Transverse colon (tissue), 4 donors: ENCODE measurements around the gene PPP1R14C. TPM values are rescaled to one million over a fixed set of nuclear protein-coding genes. Genes with fewer than 3 reads are reported as not detected.
A peak's percentile ranks its signal among the peaks of the same experiment; 100 is the strongest.

ENCODE experiments used
- DNase-seq: peaks from one replicate; pipeline ENCODE4 v3.0.0-alpha.2; 2019
- H3K27ac ChIP-seq, 4 donors: fragments of 200-600 bp; sonication (generic); 2 replicates each; pipeline ENCODE4 v1.5.1; 2016 to 2018; ENCODE audit warnings: inconsistent platforms in 4 of 4
- H3K27me3 ChIP-seq: fragments of 200-600 bp; sonication (generic); 2 replicates; pipeline ENCODE4 v1.5.1; 2017; ENCODE audit warnings: inconsistent platforms
- H3K36me3 ChIP-seq, 4 donors: fragments of 200-600 bp; sonication (generic); 2 replicates each; pipeline ENCODE4 v1.5.1; 2017 to 2019; ENCODE audit warnings: inconsistent platforms in 4 of 4
- H3K4me1 ChIP-seq, 4 donors: fragments of 200-600 bp; sonication (generic); 2 replicates each; pipeline ENCODE4 v1.5.1; 2017 to 2020; ENCODE audit warnings: inconsistent platforms in 4 of 4
- H3K4me3 ChIP-seq, 4 donors: fragments of 200-600 bp; sonication (generic); 1 replicate in 1 of 4; 2 replicates in 3 of 4; pipeline versions ENCODE4 v1.5.1 to v1.6.1; 2017 to 2019; ENCODE audit warnings: inconsistent platforms in 4 of 4
- H3K9me3 ChIP-seq, 2 donors: fragments of 200-600 bp; sonication (generic); 2 replicates each; pipeline ENCODE4 v1.5.1; 2017 to 2019; ENCODE audit warnings: inconsistent platforms in 2 of 2
- EP300 ChIP-seq: sonication (generic); formaldehyde crosslinking; IDR thresholded peaks from one replicate; pipeline ENCODE4 v1.6.1; 2017; ENCODE audit warnings: antibody characterized with exemption, low read depth
- POLR2A ChIP-seq: fragments of 450-650 bp; IDR thresholded peaks from one replicate; pipeline ENCODE4 v1.6.1; 2016; ENCODE audit warnings: antibody characterized with exemption, mild to moderate bottlenecking, moderate library complexity
- POLR2AphosphoS5 ChIP-seq, 3 donors: sonication (generic); formaldehyde crosslinking; IDR thresholded peaks; one replicate each; pipeline ENCODE4 v1.6.1; 2016; ENCODE audit warnings: antibody characterized with exemption in 3 of 3
- WGBS, 2 donors: methylation state at CpG; one replicate each; pipeline ENCODE4 v1.1.5; 2018; ENCODE audit warnings: low coverage in 1 of 2; 5-methylcytosine and 5-hydroxymethylcytosine counted together
- in situ Hi-C, 4 donors: fragments of 200-750 bp; cut with MboI; loops; one replicate each; pipeline versions ENCODE4 v1.15.0 to v1.15.1; 2017; ENCODE audit warnings: low sequenced_read_pairs in 3 of 4, low pct_ligation_motif_present in 1 of 4, low pct_unique_long_range_greater_than_20kb in 1 of 4
- intact Hi-C: fragments of 100-400 bp; cut with DNase I; formaldehyde crosslinking; loops from one replicate; pipeline ENCODE4 v1.15.1; 2023; ENCODE audit warnings: low total_unique reads
- total RNA-seq, 4 donors: library from RNA; depleted of rRNA; stranded (reverse); fragments of >200 nt; gene quantifications; one replicate each; pipeline ENCODE4 v1.1.0, GENCODE V29; 2016
- TF ChIP-seq, protein P1 (sequence below), 5 experiments: fragments of 200-600 bp in 3 of 5; fragments of 450-650 bp in 2 of 5; sonication (generic) in 3 of 5; IDR thresholded peaks; 1 replicate in 2 of 5; 2 replicates in 3 of 5; pipeline ENCODE4 v1.5.1; 2016 to 2017; ENCODE audit warnings: antibody characterized with exemption in 5 of 5, inconsistent platforms in 3 of 5, mild to moderate bottlenecking in 2 of 5, moderate library complexity in 1 of 5

PPP1R14C gene
- total RNA-seq, 4 donors from 2014 or later = 1.2 to 64.5 (median 38.8) TPM

DNA sequence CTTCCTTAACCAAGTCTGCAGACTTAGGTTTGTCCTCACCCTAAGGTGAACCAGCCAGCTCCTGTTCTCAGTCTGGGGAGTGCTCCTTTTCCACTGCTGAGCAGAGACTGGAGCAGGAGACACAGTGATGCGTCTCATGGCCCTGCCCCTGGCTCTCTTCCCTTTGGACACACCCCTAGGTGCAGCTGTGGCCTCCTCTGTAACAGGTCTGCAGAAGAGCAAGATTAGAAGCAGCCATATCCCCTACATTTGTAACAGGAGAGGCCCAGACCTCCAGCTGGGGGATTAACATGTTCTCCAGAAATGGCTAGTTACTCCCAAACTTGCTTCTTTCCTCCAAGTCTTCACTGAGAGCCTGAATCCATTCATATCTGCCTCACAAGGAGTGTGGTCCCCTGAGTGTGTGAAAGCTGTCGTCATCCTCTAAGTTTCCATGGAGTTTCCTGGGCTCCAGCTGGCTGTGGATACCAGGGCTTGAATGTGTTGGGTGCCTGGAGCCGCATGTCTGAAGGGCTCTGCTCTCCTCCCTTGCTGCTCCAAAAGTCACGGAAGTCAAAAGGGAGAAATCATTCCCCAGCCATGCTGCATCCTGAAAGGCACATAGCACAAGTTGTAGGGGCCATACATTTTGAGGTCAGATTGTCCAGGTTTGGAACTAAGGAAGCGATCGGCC is 57.7 kb downstream of the PPP1R14C start:
- in situ Hi-C loops (no loop called here), intact Hi-C loops (no loop called here)
- H3K36me3 ChIP-seq = no peaks in the 10 kb centered on the region
- DNase-seq = peak; percentile 62
- TF ChIP-seq, protein P1, sequence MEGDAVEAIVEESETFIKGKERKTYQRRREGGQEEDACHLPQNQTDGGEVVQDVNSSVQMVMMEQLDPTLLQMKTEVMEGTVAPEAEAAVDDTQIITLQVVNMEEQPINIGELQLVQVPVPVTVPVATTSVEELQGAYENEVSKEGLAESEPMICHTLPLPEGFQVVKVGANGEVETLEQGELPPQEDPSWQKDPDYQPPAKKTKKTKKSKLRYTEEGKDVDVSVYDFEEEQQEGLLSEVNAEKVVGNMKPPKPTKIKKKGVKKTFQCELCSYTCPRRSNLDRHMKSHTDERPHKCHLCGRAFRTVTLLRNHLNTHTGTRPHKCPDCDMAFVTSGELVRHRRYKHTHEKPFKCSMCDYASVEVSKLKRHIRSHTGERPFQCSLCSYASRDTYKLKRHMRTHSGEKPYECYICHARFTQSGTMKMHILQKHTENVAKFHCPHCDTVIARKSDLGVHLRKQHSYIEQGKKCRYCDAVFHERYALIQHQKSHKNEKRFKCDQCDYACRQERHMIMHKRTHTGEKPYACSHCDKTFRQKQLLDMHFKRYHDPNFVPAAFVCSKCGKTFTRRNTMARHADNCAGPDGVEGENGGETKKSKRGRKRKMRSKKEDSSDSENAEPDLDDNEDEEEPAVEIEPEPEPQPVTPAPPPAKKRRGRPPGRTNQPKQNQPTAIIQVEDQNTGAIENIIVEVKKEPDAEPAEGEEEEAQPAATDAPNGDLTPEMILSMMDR (IDR thresholded peaks at IDR 0.05) = no peak
- TF ChIP-seq EP300 (no peak), POLR2A (no peak), POLR2AphosphoS5 (IDR thresholded peaks at IDR 0.05) (no peak)
- H3K4me1 ChIP-seq = peaks cover 20 to 54% (median 41%) of the 10 kb centered on the region in 4 donors
- no peaks in the 10 kb centered on the region for H3K27me3 ChIP-seq
- H3K27ac ChIP-seq = peak overlapping the region; percentile 84 to 89 (median 86)
- H3K9me3 ChIP-seq = no peaks in the 10 kb centered on the region
- H3K4me3 ChIP-seq = no peak overlapping the region
- WGBS, 2 donors = 72% methylated on average over 6 of the region's 6 CpGs; no CpG with 5 or more reads in 1 of the 2 donors

DNA sequence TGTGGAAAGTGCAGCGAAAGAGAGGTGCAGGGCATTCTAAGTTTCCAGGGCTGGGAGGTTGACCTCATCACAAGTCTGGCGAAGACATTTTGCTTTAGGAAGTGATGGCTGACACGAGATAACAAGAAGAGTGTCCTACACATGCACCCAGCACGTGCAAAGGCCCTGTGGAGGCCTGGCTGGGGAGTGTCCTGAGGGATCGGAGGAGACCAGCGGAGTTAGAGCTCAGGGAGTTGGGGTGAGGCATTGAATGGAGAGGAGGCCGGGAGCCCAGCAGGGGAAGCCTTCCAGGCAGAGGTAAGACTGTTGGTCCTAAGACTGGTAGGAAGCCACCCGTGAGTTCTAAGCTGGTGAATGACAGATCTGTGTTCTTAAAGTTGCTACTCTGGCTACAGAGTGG is 58.4 kb downstream of the PPP1R14C start:
- peaks cover 15 to 49% (median 36%) of the 10 kb centered on the region in 4 donors for H3K4me1 ChIP-seq

DNA sequence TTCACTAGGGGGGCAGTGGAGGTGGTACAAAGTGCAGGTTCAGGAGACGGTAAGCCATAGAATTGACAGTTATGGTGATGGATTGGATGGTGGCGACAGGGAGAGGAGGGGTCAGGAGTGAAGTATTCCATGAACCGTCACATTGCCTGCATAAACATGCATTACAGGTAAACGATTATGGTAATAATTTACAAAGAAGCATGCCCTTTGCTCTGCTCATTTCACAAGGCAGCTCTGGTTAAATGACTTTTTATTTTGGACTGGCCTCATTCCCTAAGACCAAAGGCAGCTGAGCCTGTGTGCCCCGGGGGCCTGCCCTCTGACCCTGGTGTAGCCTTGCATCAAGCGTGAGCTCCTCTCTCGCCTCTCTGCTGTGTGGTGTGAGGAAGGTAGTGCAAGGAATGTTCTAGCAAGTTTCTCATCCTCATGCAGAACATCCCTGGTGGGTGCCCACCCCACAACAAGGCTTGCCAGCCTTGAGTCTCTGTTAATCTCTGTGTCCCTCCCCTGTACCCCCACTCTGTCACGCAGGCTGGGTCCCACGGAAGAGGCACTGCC is 59.0 kb downstream of the PPP1R14C start:
- no peak for TF ChIP-seq POLR2A
- TF ChIP-seq POLR2AphosphoS5 (IDR thresholded peaks at IDR 0.05) = peak in 2 of 3 donors; percentile 29 to 69
- TF ChIP-seq, protein P1 (IDR thresholded peaks at IDR 0.05) = no peak
- no peak for TF ChIP-seq EP300
- Histone ChIP-seq H3K36me3 (no peaks in the 10 kb centered on the region), H3K9me3 (no peaks in the 10 kb centered on the region), H3K27me3 (no peaks in the 10 kb centered on the region), H3K4me3 (no peak overlapping the region), H3K27ac (peak overlapping the region; percentile 84 to 89 (median 86)), H3K4me1 (peaks cover 10 to 43% (median 31%) of the 10 kb centered on the region in 4 donors)
- DNase-seq = peak; percentile 75
- intact Hi-C loops = no loop called here
- in situ Hi-C loops = no loop called here
- WGBS, 2 donors = 50 to 63% methylated on average over 3 to 9 of the region's 9 CpGs

More for the DNA sequence above, 58.4 kb downstream of the PPP1R14C start:
- H3K9me3 ChIP-seq = no peaks in the 10 kb centered on the region
- TF ChIP-seq POLR2AphosphoS5 (IDR thresholded peaks at IDR 0.05) = no peak
- TF ChIP-seq, protein P1 (IDR thresholded peaks at IDR 0.05) = no peak
- TF ChIP-seq POLR2A = no peak
- TF ChIP-seq EP300 = no peak
- H3K27me3 ChIP-seq = no peaks in the 10 kb centered on the region
- peak overlapping the region; percentile 84 to 89 (median 86) for H3K27ac ChIP-seq
- WGBS, 2 donors = 73 to 100% methylated on average over 1 to 8 of the region's 8 CpGs
- intact Hi-C loops (no loop called here), in situ Hi-C loops (no loop called here)
- no peaks in the 10 kb centered on the region for H3K36me3 ChIP-seq
- no peak overlapping the region for H3K4me3 ChIP-seq
- peak; percentile 35 for DNase-seq

DNA sequence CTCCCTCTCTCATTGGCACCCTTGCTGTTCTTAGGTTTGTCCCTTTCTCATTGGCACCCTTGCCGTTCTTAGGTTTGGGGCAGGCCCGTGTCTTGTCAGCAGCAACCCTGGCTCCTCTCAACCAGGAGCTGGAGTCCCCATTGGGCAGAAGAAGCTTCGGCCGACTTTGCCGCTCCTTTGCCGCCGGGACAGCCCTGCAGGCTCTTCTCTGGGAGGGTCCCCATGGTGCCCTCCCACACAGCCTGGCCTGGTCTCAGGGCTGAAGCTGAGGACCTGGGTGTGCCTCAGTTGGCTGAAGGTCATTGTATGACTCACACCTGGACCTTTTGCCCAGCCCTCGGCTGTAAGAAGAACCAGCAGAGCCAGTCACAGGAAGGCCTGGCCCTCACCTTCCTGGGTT is 59.6 kb downstream of the PPP1R14C start:
- no peaks in the 10 kb centered on the region for H3K9me3 ChIP-seq
- peak overlapping the region; percentile 84 to 89 (median 86) for H3K27ac ChIP-seq
- TF ChIP-seq, protein P1 (IDR thresholded peaks at IDR 0.05) = no peak
- TF ChIP-seq POLR2AphosphoS5 (IDR thresholded peaks at IDR 0.05) (peak in 2 of 3 donors; percentile 15 to 50), EP300 (no peak)
- H3K4me1 ChIP-seq = peaks cover 9 to 38% (median 25%) of the 10 kb centered on the region in 4 donors
- intact Hi-C loops (no loop called here), in situ Hi-C loops (no loop called here)
- WGBS, 2 donors = 69 to 79% methylated on average over 5 to 8 of the region's 8 CpGs
- peak; percentile 70 for DNase-seq
- H3K36me3 ChIP-seq = no peaks in the 10 kb centered on the region
- no peak overlapping the region for H3K4me3 ChIP-seq
- no peaks in the 10 kb centered on the region for H3K27me3 ChIP-seq
